Keratinocyte (primary cell): ENCODE measurements around the gene MED12L.
A peak's percentile ranks its signal among the peaks of the same experiment; 100 is the strongest.

Experiments
- CTCF ChIP-seq, 3 experiments: IDR thresholded peaks in 1 of 3; conservative IDR thresholded peaks in 1 of 3; optimal IDR thresholded peaks in 1 of 3; 2 replicates in 2 of 3; 3 replicates in 1 of 3; pipeline versions ENCODE3 to v1.5.1; 2011; ENCODE audit warnings: low read length in 3 of 3, mild to moderate bottlenecking in 3 of 3, moderate library complexity in 2 of 3, control low read depth in 1 of 3, inconsistent platforms in 1 of 3; ENCODE audit not compliant: insufficient read depth in 2 of 3; ENCODE audit errors: extremely low read depth in 1 of 3
- EZH2 ChIP-seq: IDR thresholded peaks from one replicate; pipeline ENCODE4 v1.6.1; 2012; ENCODE audit warnings: inconsistent platforms, mild to moderate bottlenecking, low read length, moderate library complexity

GRCh38 chr3:151117047-151117446 is 31.6 kb downstream of the MED12L start:
- TF ChIP-seq CTCF (optimal IDR thresholded peaks at IDR 0.05 in 1 of 3, IDR thresholded peaks at IDR 0.05 in 1 of 3, conservative IDR thresholded peaks at IDR 0.05 in 1 of 3; ENCODE audit: extremely low read depth in 1 of 3, insufficient read depth in 2 of 3, low read length in 3 of 3) (peak in 1 of 3 experiments; percentile 5), EZH2 (no peak)
